Measurements from ENCODE around the gene TTC13. TPM values are rescaled to one million over a fixed set of nuclear protein-coding genes. Genes with fewer than 3 reads are reported as not detected.

The TTC13 gene
- total and polyA plus RNA-seq, 2 of the 13 experiments (the other 11 are each of a cell fraction or from before 2014, with no cell fraction given): 5.8 to 15.9 TPM

GRCh38 chr1:230868736-230869385, 109.8 kb downstream of the TTC13 start (continued):
- TF ChIP-seq, protein P1, sequence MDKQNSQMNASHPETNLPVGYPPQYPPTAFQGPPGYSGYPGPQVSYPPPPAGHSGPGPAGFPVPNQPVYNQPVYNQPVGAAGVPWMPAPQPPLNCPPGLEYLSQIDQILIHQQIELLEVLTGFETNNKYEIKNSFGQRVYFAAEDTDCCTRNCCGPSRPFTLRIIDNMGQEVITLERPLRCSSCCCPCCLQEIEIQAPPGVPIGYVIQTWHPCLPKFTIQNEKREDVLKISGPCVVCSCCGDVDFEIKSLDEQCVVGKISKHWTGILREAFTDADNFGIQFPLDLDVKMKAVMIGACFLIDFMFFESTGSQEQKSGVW (CRISPR knock-in tag; IDR thresholded peaks at IDR 0.05; ENCODE audit: borderline replicate concordance): no peak
- no peak for TF ChIP-seq MAFF (IDR thresholded peaks at IDR 0.05; ENCODE audit: low read depth, low read length)
- peak; percentile 60; the same call in 1 of the 2 replicates for TF ChIP-seq BRD4 (CRISPR knock-in tag; IDR thresholded peaks at IDR 0.05)
- no peak for TF ChIP-seq ZNF354B (CRISPR knock-in tag; IDR thresholded peaks at IDR 0.05)
- no peak for TF ChIP-seq NFKBIZ (CRISPR knock-in tag; IDR thresholded peaks at IDR 0.05)
- TF ChIP-seq ZNF724P (CRISPR knock-in tag; IDR thresholded peaks at IDR 0.05; ENCODE audit: borderline replicate concordance): no peak
- no peak for TF ChIP-seq ELK4 (CRISPR knock-in tag; IDR thresholded peaks at IDR 0.05; ENCODE audit: borderline replicate concordance)
- no peak for TF ChIP-seq CCAR2 (optimal IDR thresholded peaks at IDR 0.05; ENCODE audit: low read depth, low read length)
- TF ChIP-seq SKIL (CRISPR knock-in tag; IDR thresholded peaks at IDR 0.05; ENCODE audit: borderline replicate concordance): no peak
- TF ChIP-seq ZFP82 (CRISPR knock-in tag; IDR thresholded peaks at IDR 0.05; ENCODE audit: borderline replicate concordance): no peak
- 0 out of 2 replicates have a peak, but pooled peaks have one; percentile 59 for TF ChIP-seq ZNF552 (CRISPR knock-in tag; IDR thresholded peaks at IDR 0.05; ENCODE audit: borderline replicate concordance)
- TF ChIP-seq ZNF839 (CRISPR knock-in tag; IDR thresholded peaks at IDR 0.05; ENCODE audit: borderline replicate concordance): no peak
- TF ChIP-seq SSRP1 (CRISPR knock-in tag; IDR thresholded peaks at IDR 0.05): no peak
- TF ChIP-seq NFE2L2 (IDR thresholded peaks at IDR 0.05; ENCODE audit: low read length): no peak
- TF ChIP-seq SP4 (CRISPR knock-in tag; IDR thresholded peaks at IDR 0.05): peak; percentile 21; the same call in 1 of the 2 replicates
- no peak for TF ChIP-seq DNMT1 (CRISPR knock-in tag; IDR thresholded peaks at IDR 0.05)
- TF ChIP-seq NR2F2 (IDR thresholded peaks at IDR 0.05; ENCODE audit: borderline replicate concordance, low read depth): no peak
- TF ChIP-seq PBX3 (CRISPR knock-in tag; IDR thresholded peaks at IDR 0.05; ENCODE audit: borderline replicate concordance): no peak
- TF ChIP-seq LRRFIP1 (CRISPR knock-in tag; conservative IDR thresholded peaks at IDR 0.05): no peak
- TF ChIP-seq ARNTL (CRISPR knock-in tag; IDR thresholded peaks at IDR 0.05): no peak; the same call in 1 of the 2 replicates
- no peak for TF ChIP-seq ZNF264 (CRISPR knock-in tag; IDR thresholded peaks at IDR 0.05)
- TF ChIP-seq MXD4 (CRISPR knock-in tag; IDR thresholded peaks at IDR 0.05): no peak; the same call in 1 of the 2 replicates
